GM18858 (cell line): Measurements from ENCODE around the gene SMIM43.

ENCODE experiments used
- ATAC-seq: cut with Tn5 transposase; IDR thresholded peaks from one replicate; pipeline ENCODE4 v1.9.1; 2021; ENCODE audit not compliant: unreplicated experiment

SMIM43 gene

DNA sequence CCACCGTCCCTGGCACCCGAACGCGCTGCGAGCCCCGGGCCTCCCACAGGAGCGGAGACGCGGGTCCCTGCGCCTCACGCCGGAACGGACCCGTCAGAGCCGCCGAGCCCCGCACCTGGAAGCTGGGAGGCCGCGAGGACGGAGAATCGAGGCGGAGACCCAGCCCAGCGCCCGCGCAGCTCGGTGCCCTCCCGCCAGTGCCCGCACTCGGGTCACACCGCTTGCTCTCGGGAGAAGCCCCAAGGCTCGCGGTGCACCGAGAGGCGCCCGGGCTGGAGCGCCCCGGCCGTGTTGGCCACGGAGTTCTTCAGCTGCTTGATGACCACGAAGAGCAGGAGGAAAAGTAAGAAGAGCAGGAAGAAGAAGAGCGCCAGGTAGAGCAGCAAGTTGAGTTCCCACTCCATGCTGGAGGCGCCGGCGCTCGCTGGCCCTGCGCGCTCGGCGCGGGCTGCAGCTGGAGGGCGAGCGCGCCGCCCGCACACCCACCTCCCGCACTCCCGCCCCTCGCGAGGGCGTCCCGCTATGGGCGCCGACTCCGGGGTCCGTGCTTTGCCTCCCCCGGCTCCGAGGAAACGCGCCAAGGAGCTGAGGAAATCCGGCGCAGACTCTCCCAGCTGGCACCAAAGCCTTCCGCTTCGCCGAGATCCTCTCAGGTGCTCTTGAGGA is at the start of gene SMIM43:
SMIM43 (minus strand) TSS at position 463 of the 666 bp plus-strand sequence; CDS start at position 404, 59 bp downstream.
- ATAC-seq: no peak

DNA sequence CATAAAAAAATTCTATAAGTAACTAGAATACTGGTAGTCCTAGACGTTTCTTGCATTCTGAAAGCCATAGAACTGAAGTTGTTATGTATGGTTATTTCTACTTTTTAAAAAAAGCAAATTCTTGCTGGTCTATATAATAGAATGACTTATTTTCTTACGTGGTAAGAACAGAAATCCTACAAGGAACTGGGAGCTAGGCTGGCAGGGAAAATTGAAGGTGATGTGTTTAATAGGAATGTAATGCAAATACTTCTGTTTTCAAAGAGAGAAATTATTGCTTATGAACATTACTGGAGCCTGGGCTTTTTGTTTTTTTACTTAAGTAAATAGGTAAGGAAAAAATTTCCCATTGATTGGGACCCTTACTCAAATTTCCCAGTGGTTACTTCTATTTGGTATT is 49.8 kb upstream of the SMIM43 start:
- no peak for ATAC-seq

- ATAC-seq: no peak
Observed at GRCh38 chr4:121811122-121811521, 46.2 kb upstream of the SMIM43 start.

GRCh38 chr4:121806411-121806810 is 41.4 kb upstream of the SMIM43 start:
- ATAC-seq: no peak

DNA sequence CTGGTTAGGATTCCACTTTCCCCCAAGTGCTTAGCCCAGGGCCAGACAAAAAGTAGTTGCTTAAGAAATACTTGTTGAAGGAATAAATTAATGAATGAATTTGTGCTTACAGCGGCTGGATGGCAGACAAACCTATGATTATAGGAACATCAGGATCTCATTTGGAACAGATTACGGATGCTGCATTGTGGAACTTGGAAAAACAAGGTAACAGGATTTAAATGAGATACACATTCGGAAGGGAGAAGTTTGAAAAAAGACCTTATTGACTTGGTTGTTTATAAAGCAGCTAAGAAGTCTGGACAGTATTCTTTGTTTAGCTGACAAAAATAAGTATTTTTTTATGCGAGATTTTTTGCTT is 36.7 kb upstream of the SMIM43 start:
- ATAC-seq: no peak

- ATAC-seq: peak; percentile 81
Observed at GRCh38 chr4:121800961-121801714, 36.2 kb upstream of the SMIM43 start, which contains the start of gene EXOSC9. TSS of gene EXOSC9 (plus strand) at chr4:121801323. CDS start at chr4:121801425, 102 bp downstream.

DNA sequence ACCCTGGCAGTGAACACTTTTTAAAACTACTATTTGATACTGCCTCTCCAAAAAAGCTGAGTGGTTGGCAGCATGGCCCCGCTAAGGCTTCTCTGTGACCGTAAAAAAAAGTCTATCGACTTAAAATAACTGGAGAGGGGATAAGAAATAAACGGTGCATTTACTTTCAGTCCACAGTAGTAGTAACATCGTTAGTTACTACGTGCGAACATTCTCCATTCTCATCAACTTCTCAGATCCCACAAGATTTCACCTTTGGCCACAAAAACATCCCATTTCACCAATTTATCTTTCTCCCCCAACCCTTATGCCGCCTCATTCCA is 35.6 kb upstream of the SMIM43 start:
- ATAC-seq: peak; percentile 11

GRCh38 chr4:121799867-121800501 is 35.0 kb upstream of the SMIM43 start:
- ATAC-seq: no peak

- no peak for ATAC-seq
Observed at GRCh38 chr4:121799208-121799823, 34.4 kb upstream of the SMIM43 start.

GRCh38 chr4:121796283-121796682 is 31.3 kb upstream of the SMIM43 start:
- ATAC-seq: no peak

DNA sequence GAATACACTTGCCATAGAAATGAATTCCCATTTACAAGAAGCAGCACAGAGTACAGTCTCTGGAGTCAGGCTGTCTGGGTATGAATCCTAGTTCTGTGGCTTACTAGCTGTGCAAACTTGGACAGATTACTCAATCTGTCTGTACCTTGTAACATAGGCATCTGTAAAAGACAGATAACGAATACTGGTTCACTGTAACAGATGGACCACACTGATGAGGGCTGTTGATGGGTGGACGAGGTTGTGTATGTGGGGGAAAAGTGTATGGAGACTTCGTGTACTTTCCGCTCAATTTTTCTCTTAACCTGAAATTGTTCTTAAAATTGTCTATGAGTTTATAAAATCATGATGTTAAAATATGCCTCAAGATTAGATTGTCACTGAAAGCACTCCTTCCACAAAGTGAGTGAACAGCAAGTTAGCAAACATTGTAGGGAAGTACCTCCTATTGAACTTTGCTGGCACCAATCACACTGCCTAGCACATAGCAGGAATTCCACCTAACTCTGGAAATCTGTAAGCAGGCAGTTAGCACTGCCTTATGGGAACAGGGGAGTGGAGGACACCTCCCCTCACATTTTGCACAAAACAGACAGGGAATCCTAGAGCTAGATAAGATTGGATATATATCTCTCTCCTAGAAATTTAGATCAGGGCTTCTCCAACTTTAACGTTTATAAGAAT is 29.7 kb upstream of the SMIM43 start:
- ATAC-seq: no peak

GRCh38 chr4:121792966-121793365 is 28.0 kb upstream of the SMIM43 start:
- no peak for ATAC-seq

GRCh38 chr4:121791481-121791880 is 26.5 kb upstream of the SMIM43 start:
- no peak for ATAC-seq

- ATAC-seq: no peak
Observed at GRCh38 chr4:121790976-121791375, 26.0 kb upstream of the SMIM43 start.

- no peak for ATAC-seq
Observed at GRCh38 chr4:121789960-121790829, 25.2 kb upstream of the SMIM43 start.

DNA sequence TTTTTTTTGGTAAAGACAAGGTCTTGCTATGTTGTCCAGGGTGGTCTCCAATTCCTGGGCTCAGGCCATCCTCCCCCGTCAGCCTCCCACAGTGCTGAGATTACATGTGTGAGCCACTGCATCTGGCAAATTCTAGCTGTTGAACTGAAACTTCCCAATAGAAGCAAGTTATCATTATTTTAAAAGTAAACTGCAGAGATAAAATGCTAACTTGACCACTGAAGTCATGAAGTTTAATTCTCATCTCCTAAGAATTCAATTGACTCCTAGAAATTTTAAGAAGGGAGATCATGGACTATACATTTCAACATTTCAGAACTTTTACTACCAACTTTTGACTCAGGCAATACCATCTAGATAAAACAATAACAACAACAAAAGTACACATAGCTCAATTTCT is 24.5 kb upstream of the SMIM43 start:
- ATAC-seq: no peak

DNA sequence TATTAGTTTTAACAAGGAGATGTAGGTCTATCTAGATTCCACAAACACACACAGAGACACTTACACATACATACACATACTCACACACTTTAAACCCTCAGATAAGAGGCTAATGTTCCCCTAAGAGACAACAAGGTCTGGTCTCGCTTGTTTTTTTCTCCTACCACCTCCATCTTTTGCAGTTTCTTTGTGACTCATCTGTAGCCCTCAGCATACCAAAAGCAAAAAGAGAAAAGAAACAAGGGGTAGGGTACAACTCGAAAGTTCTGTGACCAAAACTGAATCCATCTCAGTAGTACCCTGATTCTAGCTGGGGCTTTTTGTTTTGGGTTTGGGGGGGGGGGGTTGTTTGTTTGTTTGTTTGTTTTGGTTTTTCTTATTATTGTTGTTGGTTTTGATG is 23.9 kb upstream of the SMIM43 start:
- ATAC-seq: peak; percentile 97

DNA sequence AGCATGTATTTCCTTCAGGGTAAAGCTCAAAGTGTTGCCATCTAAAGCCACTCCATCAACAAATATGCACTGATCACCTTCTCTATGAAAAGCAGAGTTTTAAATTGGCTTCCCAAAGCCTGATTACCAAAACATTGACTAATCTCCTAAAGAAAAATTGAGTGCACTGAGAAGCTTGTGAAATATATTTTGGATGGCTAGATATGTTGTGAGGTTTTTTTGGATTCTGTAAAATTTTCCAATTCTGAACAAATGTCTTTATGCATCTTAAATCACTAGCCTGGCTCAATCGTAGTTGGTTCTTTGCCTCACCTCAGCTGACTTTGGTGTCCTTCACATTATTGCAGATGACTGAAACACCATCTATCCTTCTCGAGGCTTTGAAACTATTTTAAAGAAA is 21.3 kb upstream of the SMIM43 start:
- no peak for ATAC-seq

GRCh38 chr4:121785479-121785878 is 20.5 kb upstream of the SMIM43 start:
- no peak for ATAC-seq

GRCh38 chr4:121784975-121785374 is 20.0 kb upstream of the SMIM43 start:
- ATAC-seq: no peak
